ENCODE data around the gene SPARCL1. TPM values are rescaled to one million over a fixed set of nuclear protein-coding genes. Genes with fewer than 3 reads are reported as not detected.

The SPARCL1 gene
- total RNA-seq, 1 experiment from 2014 or later = not detected

DNA sequence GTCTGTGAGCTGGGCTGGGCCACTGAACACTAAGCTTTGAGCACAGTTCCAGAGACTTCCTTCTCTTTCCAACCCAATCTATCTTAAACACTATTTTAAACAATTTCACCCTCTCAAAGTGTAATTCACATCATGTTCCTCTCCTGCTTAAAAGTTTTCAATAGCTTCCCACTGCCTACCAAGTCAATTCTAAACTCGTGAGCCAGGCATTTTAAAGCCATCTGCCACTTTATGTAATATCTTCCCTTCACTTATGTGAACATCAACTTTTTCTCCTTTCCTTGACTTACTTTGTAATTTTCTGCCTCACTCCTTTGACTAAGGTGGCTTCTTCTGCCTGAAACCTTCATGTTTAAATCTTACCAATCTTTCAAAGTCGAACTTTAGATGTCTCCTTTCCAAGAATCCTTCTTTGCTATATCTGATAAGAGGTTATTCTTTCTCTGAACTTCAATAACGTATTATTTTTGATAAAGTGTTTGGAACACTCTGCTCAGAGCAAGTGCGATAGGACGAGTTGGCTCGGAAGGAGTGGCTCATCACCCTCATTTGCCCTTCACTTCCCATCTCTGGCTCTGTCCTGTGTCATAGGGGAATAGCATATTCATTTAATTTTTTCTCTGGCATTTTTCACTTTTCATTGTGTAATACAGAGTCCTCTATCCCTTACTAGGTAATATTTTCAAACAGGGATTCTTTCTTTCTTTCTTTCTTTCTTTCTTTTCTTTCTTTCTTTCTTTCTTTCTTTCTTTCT, 13.0 kb upstream of the SPARCL1 start:
- no peak for DNase-seq (ENCODE audit: low spot score)

DNA sequence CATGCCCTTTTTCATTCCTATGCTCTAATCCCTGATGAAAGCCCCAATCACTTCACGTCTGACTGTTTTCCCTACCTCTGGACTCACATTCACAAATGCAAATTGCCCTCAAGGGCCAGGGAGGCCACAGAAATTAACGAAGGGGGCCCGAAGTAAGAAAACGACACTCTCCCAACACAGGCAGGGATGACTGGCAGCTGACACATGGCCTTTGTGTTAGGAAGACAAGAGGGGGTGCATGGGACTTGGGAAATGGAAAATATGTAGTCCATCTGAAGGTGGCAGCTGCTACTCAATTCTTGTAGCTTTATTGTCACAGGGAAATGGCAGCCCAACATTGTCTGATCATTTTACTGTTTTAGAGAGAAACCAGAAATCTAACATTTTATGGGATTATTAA, 12.3 kb upstream of the SPARCL1 start:
- no peak for DNase-seq (ENCODE audit: low spot score)

GRCh38 chr4:87540146-87541058, 11.2 kb upstream of the SPARCL1 start:
- DNase-seq (ENCODE audit: low spot score) = no peak

GRCh38 chr4:87532907-87533306, 3.7 kb upstream of the SPARCL1 start:
- no peak for DNase-seq (ENCODE audit: low spot score)

DNA sequence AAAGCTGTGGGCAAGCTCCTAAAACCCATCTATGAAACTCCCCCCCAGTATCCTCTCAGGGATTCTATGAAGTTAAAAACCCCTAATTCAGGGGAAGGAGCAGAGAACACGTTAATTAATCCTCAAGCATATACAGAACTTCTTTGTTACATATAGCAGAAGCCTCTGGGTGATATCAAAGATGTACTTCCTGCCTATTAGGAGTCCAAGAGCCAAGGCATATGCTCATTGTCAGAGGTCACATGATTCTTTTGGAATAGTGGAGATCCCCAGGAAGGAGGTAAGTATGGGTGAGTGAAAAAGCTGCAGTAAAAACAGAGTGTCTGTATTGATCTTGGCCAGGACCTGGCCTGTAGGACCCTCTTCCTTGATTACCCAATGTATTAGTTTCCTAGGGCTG, 2.9 kb upstream of the SPARCL1 start:
- DNase-seq (ENCODE audit: low spot score) = no peak

DNA sequence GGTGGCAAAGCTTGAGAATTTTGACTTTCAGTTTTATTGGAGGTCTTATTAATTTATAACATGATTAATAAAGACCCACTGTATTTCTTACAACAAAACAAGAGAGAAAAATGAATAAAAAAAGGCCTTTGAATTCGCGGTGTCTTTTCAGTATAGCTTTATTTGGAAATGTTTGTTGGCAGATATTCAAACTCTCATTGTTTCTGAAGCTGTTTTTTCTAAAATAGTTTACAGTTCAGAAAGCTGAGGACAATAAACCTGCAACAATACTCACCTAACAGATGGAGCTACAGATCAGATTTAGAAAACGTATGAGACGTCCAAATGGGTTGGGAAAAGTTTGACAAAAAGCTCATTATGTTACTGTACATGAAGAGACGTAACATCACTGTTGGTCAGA, 2.4 kb upstream of the SPARCL1 start:
- no peak for DNase-seq (ENCODE audit: low spot score)

DNA sequence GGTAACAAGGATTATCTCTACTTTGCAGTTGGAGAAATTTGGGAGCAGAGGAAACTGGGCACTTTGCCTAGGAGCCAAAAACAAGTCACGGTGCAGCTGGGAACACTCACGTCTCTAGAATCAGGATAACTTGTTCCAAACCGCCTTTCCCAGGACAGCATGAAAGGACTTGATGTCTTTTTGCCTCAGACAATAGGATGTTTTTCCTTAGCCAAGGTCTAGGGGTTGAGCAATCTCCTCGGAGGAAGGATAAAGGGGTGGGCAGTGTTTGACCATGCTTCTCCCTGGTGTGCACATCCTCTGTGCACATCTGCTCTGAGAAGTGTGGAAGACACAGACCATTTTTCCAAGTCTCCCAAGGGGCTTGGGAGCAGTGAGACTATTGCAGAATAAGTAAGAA, 1.7 kb upstream of the SPARCL1 start:
- no peak for DNase-seq (ENCODE audit: low spot score)

- no peak for DNase-seq (ENCODE audit: low spot score)
These were observed 1.1 kb upstream of the SPARCL1 start for GRCh38 chr4:87530229-87530628.

DNA sequence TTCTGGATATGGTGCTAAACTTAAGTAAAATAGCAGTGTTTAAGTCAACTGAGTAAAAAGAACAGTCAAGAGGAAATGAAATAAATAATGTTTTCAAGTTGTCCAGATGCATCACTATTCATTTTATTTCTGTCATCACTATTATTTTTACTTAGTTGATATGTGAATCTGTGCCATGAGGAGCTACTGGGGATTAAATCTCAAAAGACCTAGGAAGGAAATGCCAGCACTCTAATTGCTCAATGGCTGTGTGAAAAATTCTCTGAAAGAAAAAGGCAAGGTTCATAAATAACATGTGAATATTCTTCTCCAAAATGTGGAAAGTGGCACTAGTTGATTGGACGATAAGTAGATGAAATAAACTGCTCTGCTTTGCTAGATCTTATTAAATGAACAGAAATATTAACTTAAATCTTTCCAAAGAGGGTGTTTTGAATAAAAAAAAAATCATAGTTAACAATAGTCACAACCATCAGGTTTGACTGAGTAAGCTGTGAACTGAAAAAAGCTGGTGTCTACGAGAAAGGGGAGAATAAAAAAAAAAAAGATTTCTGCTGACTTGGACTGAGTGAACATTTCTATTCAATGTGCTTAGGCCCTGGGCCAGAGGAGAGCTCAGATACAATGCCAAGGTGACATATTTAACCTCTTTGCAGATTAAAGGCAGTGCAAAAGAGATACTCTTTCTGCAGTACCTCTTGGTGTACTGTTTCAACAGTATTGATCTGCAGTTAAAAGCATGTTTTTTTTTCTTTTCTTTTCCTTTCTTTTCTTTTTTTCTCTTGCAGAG, 1.6 kb downstream of the SPARCL1 start:
- no peak for DNase-seq (ENCODE audit: low spot score)

GRCh38 chr4:87525636-87526295, 3.4 kb downstream of the SPARCL1 start:
- DNase-seq (ENCODE audit: low spot score) = no peak

DNA sequence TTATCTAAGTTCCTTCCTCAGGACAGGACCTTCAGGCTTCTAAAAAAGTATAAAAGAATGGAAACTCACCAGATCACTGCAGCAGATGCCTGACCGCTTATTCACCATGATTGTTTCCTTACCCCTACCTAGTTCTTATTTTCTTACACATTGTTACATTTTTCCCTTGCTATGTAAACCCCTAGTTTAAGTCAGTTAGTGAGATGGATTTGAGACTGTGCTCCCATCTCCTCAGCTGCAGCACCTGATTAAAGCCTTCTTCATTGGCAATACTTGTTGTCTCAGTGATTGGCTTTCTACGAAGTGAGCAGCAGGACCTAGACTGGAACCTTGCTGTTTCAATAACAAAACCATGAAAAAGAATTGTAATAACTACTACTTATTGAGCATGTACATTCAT, 4.7 kb downstream of the SPARCL1 start:
- no peak for DNase-seq (ENCODE audit: low spot score)

- DNase-seq (ENCODE audit: low spot score) = no peak
These were observed 5.9 kb downstream of the SPARCL1 start for GRCh38 chr4:87523307-87523706.

GRCh38 chr4:87521757-87522374, 7.3 kb downstream of the SPARCL1 start:
- DNase-seq (ENCODE audit: low spot score) = peak; percentile 13

DNA sequence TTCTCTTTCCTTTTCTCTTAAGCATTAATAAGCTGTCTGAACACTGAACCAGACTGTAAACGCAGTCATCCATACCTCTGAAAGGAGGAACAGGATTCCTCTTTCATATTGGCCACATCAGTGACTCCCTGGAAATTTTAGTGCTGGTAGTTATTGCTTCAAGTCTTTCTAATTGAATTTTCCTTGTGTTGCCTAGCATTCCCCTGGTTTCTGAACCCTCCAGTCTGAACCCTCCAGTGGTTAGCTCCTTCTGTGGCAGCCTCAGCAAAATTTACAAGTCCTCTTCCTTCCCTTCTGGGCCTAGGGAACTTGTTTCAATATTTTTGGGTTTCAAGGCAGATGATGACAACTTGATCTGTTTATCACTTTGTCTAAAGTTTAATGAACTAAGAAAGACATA, 7.9 kb downstream of the SPARCL1 start:
- no peak for DNase-seq (ENCODE audit: low spot score)

- DNase-seq (ENCODE audit: low spot score) = no peak
These were observed 11.6 kb downstream of the SPARCL1 start for GRCh38 chr4:87517621-87518020.

DNA sequence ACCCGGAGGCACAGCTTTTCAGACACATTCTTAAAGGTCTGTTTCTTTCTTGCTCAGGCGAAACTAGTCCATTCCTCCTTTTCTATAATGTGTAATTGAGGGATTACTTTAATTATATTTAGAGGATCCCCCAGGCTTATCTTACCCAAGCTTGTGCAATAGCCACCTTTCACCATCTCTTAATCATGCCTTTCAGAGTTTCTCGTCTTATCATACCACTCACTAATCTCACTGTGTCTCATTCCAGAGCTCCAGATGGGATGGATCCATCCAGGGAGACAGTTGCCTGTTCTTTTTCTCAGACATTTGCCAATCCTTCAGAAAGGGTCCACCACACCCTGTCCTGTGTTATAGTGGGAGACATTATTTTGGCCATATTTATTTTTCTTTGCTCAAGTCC, 12.5 kb downstream of the SPARCL1 start:
- DNase-seq (ENCODE audit: low spot score) = no peak

DNA sequence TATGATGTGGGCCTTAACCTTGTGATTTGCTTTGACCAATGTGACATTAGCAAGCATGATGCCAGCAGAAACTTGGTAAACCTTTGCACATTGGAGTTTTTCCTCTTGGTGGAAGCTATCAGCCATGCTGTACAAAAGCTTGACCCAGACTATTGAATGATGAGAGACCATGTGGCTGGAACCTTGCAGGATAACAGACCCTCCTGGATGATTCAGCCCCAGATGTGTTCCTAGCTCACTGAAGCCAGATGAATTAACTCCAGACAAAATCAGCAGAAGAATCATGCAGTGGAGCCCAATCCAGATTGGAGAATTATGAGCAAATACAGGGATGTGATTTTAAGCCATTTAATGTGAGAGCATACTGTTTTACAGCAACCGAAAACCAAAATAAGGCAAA, 16.8 kb downstream of the SPARCL1 start:
- no peak for DNase-seq (ENCODE audit: low spot score)

DNA sequence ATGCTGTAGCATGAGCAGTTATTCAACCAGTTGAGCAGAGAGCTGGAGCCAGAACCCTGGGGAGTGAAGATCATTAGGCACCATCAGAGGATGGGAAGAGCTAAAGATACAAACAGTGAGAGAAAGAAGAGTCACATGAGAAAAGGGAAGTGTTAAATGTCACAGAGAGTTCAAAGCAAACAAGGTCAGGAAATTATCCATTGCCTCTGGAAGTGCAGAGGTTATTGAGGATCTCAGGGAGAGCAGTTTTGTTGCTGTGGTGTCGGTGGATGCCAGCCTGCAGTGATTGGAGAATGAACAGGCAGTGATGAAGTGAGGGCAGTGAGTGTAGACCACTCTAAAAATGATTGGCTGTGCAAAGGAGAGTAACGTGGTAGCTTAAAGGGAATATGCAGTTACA, 17.7 kb downstream of the SPARCL1 start:
- no peak for DNase-seq (ENCODE audit: low spot score)

DNA sequence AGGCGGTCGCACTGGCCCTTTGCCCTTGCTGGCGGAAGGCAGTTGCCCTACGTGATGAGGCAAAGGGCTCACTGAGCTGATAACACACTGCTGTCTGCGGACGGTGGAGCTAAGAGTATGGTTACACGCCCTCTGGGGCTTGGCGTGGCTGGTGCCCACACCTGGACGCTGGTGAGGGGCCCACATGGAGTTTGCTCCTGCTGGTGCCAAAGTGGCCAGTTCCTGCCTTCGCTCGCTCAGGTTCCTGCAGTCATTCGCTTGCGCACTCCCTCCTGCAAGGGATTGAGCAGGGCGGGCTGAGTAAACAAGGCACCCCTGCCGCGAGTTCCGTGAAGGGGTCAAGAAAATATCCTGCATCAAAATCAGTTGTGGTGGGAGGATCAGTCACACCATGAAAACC, 18.4 kb downstream of the SPARCL1 start:
- DNase-seq (ENCODE audit: low spot score) = no peak

DNA sequence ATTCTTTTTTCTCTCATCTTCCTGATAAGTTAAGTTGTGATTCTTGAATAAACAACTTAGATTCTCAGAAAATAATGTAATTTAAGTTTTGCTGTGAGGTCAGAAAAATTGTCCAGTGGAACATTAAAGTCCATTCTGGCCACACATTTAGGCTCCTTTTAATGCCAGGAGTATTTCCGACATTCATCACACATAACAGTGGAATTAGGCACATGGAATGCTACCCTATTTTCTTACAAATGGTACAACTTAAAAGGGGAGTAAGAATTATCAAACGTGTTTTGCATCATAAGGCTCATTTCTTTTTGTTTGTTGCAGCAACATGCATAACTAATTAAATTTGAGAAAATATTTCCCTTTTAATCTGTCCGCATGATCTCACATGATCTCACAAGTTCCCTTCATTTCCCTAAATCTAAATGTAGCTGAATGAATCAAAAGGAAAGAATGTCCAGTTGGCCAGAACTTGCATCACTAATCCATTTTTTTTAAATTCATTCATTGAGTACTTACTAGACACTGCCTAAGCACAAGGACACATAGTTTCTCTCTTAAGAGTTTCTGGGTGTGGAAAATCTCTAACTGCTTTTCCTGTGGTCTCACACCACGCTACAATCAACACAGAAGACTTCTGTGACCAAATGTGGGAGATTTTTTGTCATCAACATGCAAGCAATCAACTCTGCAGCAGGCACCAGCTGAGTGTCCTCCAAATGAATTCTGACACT, 22.0 kb downstream of the SPARCL1 start:
- no peak for DNase-seq (ENCODE audit: low spot score)

Data from HT-29 (cell line).